GM18519 (cell line): ENCODE measurements around the gene PSMD1.
"Not testable (repeated sequence)": the region's sequence is repeated elsewhere in the genome, so short reads cannot be mapped to it uniquely, and the experiment has no call there.

Source experiments
- ATAC-seq: cut with Tn5 transposase; IDR thresholded peaks from one replicate; pipeline ENCODE4 v1.9.1; 2021; ENCODE audit warnings: mild to moderate bottlenecking, moderate library complexity; ENCODE audit not compliant: unreplicated experiment, low FRiP score

PSMD1 gene

DNA sequence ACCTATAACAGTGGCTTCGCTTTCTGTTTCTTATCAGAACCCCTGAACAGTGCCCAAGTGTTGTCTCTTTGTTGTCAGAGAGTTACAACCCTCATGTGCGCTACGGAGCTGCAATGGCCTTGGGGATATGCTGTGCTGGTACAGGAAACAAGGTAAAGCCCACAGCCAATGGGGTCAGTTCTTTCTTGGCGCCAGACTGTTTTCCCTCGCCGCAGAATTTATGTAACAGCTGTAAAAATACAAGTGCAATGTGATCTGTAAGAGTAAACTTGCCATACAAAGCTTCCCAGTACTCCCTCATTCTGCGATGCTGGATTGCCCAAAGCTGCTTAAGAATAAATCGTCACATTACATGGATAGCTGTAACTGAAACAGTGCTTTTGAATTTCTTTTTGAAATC, 82.0 kb downstream of the PSMD1 start:
- ATAC-seq = no peak

DNA sequence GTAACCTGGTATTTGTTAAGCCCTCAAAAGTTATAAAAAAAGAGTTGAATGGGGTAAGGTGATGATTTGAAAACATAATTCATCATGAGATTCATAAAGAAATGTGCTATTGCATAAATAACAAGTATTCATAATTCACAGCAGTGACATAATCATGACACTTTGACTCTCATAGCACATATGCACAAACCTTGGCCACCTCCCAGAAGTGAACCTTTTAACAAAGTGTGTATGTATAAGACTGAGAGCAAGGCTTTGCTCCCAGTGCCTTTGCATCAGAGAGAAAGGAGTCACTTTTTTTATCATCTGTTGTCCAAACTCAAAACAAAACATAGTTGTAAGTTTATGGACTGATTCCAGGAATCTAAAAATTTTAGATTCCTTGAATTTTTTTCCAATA, 83.1 kb downstream of the PSMD1 start:
- ATAC-seq = no peak

DNA sequence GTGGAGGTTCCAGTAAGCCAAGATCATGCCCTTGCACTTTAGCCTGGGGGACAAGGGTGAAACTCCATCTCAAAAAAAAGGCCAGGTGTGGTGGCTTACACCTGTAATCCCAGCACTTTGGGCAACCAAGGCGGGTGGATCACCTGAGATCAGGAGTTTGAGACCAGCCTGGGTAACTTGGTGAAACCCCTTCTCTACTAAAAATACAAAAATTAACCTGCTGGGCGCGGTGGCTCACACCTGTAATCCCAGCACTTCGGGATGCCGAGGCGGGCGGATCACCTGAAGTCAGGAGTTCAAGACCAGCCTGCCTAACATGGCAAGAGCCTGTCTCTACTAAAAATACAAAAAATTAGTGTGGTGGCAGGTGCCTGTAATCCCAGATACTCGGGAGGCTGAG, 84.1 kb downstream of the PSMD1 start:
- not testable (repeated sequence) for ATAC-seq

GRCh38 chr2:231144896-231145295, 88.2 kb downstream of the PSMD1 start:
- ATAC-seq = no peak

GRCh38 chr2:231146665-231147064, 90.0 kb downstream of the PSMD1 start:
- no peak for ATAC-seq

- ATAC-seq = no peak
Measured at GRCh38 chr2:231152800-231153557, 96.3 kb downstream of the PSMD1 start.

- no peak for ATAC-seq
Measured at GRCh38 chr2:231159306-231159705, 102.6 kb downstream of the PSMD1 start.

- no peak for ATAC-seq
Measured at GRCh38 chr2:231160701-231161100, 104.0 kb downstream of the PSMD1 start.

- no peak for ATAC-seq
Measured at GRCh38 chr2:231161252-231161839, 104.7 kb downstream of the PSMD1 start.

- no peak for ATAC-seq
Measured at GRCh38 chr2:231161877-231162329, 105.2 kb downstream of the PSMD1 start.

GRCh38 chr2:231163011-231163410, 106.3 kb downstream of the PSMD1 start:
- ATAC-seq = no peak

DNA sequence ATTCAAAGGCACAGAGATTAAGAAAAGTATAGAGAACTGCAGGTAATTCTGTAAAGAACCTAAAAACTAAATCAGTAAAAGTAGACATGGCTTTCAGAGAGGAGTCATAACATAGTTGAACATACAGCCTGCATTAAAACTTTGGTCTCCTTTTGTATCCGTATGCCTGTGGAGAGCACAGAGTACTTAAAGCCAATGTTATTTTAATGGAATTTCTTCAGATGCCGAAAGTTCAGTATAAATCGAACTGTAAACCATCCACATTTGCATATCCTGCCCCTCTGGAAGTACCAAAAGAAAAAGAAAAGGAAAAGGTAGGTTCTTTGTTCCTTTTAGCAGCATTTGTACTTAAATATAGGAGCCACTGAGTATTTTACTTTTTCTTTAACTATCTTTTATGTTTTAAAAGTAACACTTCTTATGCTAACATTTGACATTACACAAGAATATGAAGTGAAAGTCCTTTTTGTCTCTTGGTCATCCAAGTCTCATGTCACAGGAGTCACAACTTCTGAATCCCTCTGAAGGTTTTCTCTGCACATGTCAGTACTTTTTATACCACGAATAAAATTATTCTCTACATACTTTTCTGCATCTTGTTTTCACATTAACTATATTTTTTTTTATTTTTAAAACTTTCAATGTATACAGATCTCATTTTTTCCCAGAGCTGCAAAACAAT, 106.9 kb downstream of the PSMD1 start:
- no peak for ATAC-seq

DNA sequence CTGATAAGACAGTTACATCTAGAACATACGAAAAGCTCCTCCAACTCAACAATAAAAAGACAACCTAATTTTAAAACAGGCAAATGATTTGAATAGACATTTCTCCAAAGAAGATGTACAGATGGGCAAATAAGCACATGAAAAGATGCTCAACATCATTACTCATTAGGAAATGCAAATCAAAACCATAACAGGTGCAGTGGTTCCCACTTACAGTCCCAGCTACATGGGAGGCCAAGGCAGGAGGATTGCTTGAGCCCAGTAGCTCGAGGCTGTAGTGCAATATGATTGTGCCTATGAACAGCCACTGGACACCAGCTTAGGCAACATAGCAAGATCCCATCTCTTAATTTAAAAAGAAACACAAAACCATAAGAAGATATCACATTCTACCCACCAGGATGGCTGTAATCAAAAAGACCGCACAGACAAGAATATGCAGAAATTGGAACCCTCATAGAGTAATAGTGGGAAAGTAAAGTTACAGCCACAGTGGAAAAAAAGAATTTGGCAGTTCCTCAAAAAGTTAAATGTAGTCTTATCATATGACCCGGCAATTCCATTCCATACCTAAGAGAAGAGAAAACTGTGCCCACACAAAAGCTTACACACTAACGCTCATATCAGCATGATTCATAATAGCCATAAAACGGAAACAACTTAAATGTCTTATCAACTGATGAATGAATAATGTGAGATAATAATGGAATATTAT, 111.2 kb downstream of the PSMD1 start:
- no peak for ATAC-seq

DNA sequence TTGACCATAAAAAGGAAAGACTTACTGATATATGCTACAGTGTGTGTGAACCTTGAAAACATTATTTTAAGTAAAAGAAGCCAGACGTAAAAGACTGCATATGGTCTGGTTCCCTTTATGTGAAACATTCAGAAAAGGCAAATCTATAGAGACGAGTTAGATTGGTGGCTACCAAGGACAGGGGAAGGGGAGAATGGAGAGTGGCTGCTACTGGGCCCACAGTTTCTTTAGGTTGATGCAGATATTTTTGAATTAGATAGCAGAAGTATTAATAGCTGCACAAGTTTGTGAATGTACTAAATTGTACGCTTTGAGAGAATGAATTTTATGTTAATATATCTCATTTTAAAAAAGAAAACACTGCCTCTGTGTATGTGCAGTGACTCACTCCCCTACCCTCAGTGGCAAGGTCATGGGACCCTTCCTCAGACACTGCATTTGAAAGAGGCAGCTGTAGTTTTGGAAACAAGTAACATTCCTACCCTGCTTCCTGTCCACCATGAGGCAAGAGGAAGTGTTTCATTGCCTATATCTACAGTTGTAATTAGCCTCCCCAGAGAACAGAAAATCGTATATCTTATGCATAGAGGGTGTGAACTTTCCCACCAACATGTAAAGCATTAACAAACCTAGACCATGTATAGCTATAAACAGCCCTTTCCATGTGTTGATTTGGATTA, 111.9 kb downstream of the PSMD1 start:
- ATAC-seq = no peak

DNA sequence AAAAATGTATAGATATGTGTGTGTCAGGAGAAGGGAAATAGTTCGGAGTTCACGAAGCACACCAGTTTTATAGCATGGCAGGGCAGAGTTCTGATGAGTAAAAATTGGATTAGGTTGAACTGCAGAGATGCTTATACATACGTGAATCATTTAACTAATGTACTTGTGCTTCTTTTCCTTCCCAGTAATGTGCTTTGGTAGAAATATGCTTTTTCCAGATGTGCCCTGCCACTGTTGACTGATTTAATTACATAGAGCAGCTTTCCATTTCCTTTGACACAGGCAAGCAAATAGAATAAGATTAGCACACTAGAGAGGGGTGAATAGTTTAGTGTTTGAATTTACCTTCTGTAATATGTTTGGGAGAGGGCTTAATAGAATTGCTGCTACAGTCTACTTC, 112.8 kb downstream of the PSMD1 start:
- no peak for ATAC-seq

DNA sequence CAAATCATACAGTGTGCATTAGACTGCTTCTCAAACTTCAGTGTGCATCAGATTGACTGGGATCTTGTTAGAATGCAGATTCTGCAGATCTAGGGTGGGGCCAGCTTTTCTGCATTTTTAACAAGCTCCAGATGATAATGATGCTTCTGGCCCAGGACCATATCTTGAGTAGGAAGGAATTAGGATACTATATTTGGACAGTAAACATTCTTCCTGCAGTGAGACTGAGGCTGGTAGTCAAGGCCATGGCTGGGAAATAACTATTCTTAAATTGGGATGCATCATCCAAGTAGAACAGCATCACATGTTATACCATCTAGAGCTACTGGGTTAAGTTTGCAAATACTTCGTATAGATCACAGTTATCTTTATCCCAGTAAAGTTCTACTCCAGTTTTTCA, 113.4 kb downstream of the PSMD1 start:
- ATAC-seq = no peak

DNA sequence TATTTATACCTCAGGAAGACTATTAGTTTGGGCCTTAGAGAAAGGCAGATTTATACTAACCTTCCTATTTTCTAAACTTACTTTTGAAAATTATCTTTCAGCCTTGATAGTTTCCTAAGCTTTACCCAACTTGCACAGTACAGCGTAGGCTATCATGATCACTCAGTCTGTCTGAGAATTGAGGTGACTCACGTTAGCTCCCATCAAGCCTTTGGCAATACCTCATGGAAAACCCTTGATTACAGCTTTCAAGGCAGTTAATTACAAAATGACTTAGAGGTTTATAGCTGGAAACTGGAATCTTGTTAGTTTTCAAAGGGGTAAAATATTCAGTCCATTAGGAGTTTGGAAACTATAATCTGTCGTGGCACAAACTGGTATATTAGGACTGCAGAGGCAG, 115.4 kb downstream of the PSMD1 start:
- ATAC-seq = no peak

GRCh38 chr2:231174211-231174651, 117.6 kb downstream of the PSMD1 start:
- ATAC-seq = no peak

- no peak for ATAC-seq
Measured at GRCh38 chr2:231176066-231176465, 119.4 kb downstream of the PSMD1 start.
